ENCODE measurements around the gene BPIFA1. TPM values are rescaled to one million over a fixed set of nuclear protein-coding genes. Genes with fewer than 3 reads are reported as not detected.

Gene BPIFA1
- total and polyA plus RNA-seq, 2 experiments from 2014 or later = not detected

GRCh38 chr20:33280775-33281174, 45.0 kb downstream of the BPIFA1 start (continued):
- TF ChIP-seq ZNF462 (CRISPR knock-in tag; IDR thresholded peaks at IDR 0.05) (no peak), CREB1 (CRISPR knock-in tag; IDR thresholded peaks at IDR 0.05; ENCODE audit: low read depth) (no peak), EZH2phosphoT487 (IDR thresholded peaks at IDR 0.05; ENCODE audit: unreplicated experiment) (no peak), STAT1 (IDR thresholded peaks at IDR 0.05; ENCODE audit: unreplicated experiment) (no peak), POLR2AphosphoS5 (IDR thresholded peaks at IDR 0.05; ENCODE audit: low read depth) (no peak), CTCF (conservative IDR thresholded peaks at IDR 0.05; ENCODE audit: low read depth in 2 of 2) (no peak), NANOG (IDR thresholded peaks at IDR 0.05; ENCODE audit: borderline replicate concordance) (no peak), JUNB (IDR thresholded peaks at IDR 0.05; ENCODE audit: unreplicated experiment) (no peak), EZH2 (IDR thresholded peaks at IDR 0.05; ENCODE audit: low read depth, unreplicated experiment) (no peak), ZNF331 (CRISPR knock-in tag; IDR thresholded peaks at IDR 0.05; ENCODE audit: low read depth) (no peak), ETS1 (IDR thresholded peaks at IDR 0.05) (no peak)

Measured in GM23338 (cell line).